ENCODE results near the gene ANKRD24.
A peak's percentile ranks its signal among the peaks of the same experiment; 100 is the strongest.

ANKRD24 gene

DNA sequence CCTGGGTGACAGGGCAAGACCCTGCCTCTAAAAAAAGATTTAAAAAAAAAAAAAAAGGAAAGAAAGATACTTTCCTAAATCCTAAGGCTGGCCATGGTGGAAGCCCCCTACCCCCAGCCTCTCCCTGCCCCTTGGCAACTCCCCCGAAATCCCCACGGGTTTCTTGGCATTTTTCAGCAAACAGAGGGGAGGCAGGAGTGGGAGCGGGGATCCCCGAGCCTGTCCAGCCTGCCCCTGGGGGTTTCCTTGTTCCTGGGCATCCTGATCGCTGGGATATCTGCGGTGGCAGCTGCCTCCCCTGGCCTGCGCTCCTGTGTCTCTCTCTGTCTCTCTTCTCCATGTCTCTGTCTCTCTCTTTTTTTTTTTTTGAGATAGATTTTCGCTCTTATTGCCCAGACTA lies 43.4 kb downstream of the ANKRD24 start (continued):
- TF ChIP-seq, protein P1, sequence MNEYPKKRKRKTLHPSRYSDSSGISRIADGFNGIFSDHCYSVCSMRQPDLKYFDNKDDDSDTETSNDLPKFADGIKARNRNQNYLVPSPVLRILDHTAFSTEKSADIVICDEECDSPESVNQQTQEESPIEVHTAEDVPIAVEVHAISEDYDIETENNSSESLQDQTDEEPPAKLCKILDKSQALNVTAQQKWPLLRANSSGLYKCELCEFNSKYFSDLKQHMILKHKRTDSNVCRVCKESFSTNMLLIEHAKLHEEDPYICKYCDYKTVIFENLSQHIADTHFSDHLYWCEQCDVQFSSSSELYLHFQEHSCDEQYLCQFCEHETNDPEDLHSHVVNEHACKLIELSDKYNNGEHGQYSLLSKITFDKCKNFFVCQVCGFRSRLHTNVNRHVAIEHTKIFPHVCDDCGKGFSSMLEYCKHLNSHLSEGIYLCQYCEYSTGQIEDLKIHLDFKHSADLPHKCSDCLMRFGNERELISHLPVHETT (tag by site-specific recombination; IDR thresholded peaks at IDR 0.05), result no peak
- TF ChIP-seq ZNF112 (tag by site-specific recombination; IDR thresholded peaks at IDR 0.05) (no peak), ZNF324 (tag by site-specific recombination; IDR thresholded peaks at IDR 0.05) (no peak), ZNF16 (tag by site-specific recombination; IDR thresholded peaks at IDR 0.05; ENCODE audit: low read depth) (no peak), ZFP69B (tag by site-specific recombination; IDR thresholded peaks at IDR 0.05) (no peak), MEIS1 (CRISPR knock-in tag; IDR thresholded peaks at IDR 0.05; ENCODE audit: borderline replicate concordance) (no peak), HOXD13 (CRISPR knock-in tag; IDR thresholded peaks at IDR 0.05; ENCODE audit: borderline replicate concordance) (no peak)
- TF ChIP-seq, protein P2, sequence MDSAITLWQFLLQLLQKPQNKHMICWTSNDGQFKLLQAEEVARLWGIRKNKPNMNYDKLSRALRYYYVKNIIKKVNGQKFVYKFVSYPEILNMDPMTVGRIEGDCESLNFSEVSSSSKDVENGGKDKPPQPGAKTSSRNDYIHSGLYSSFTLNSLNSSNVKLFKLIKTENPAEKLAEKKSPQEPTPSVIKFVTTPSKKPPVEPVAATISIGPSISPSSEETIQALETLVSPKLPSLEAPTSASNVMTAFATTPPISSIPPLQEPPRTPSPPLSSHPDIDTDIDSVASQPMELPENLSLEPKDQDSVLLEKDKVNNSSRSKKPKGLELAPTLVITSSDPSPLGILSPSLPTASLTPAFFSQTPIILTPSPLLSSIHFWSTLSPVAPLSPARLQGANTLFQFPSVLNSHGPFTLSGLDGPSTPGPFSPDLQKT (IDR thresholded peaks at IDR 0.05; ENCODE audit: borderline replicate concordance, low read depth, low read length), result no peak

DNA sequence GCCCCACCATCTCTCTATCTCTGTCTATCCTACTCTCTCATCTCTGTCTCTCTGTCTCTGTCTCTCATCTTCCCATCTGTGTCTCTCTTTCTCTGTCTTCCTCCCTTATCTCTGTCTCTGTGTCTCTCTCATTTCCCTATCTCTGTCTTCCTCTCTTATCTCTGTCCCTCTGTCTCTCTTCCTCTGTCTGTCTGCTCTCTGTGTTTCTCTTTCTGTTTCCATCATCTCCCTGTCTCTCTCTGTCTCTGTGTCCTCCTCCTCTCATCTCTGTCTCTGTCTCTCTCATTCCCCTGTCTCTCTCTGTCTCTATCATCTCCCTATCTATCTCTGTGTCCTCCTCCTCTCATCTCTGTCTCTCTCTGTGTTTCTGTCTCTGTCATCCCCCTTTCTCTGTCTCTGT lies 45.3 kb downstream of the ANKRD24 start:
- ChIA-PET POLR2A (no interaction called here), CTCF (no interaction called here)

More for the DNA sequence above, 45.3 kb downstream of the ANKRD24 start:
- Histone ChIP-seq H3K27ac (ENCODE audit: extremely low read depth, low read depth, low read length) (no peak overlapping the region), H3K4me1 (ENCODE audit: control insufficient read depth, insufficient read depth, low read length) (no peaks in the 10 kb centered on the region), H3K36me3 (ENCODE audit: control insufficient read depth in 2 of 2, insufficient read depth in 1 of 2, low read length in 2 of 2) (no peaks in the 10 kb centered on the region), H3K9me3 (ENCODE audit: control insufficient read depth, insufficient read depth, low read depth, low read length) (no peaks in the 10 kb centered on the region), H3K4me3 (ENCODE audit: low read depth, low read length) (no peak overlapping the region)
- TF ChIP-seq, protein P3, sequence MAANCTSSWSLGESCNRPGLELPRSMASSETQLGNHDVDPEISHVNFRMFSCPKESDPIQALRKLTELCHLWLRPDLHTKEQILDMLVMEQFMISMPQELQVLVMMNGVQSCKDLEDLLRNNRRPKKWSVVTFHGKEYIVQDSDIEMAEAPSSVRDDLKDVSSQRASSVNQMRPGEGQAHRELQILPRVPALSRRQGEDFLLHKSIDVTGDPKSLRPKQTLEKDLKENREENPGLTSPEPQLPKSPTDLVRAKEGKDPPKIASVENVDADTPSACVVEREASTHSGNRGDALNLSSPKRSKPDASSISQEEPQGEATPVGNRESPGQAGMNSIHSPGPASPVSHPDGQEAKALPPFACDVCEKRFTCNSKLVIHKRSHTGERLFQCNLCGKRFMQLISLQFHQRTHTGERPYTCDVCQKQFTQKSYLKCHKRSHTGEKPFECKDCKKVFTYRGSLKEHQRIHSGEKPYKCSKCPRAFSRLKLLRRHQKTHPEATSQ (tag by site-specific recombination; IDR thresholded peaks at IDR 0.05), result 0 out of 2 replicates have a peak, but pooled peaks have one; percentile 56
- no peak for TF ChIP-seq ZNF112 (tag by site-specific recombination; IDR thresholded peaks at IDR 0.05)
- peak; percentile 38 for TF ChIP-seq ZNF366 (tag by site-specific recombination; conservative IDR thresholded peaks at IDR 0.05)
- no peak for TF ChIP-seq ZNF274 (IDR thresholded peaks at IDR 0.05; ENCODE audit: low read length)
- peak; percentile 57; the same call in 1 of the 2 replicates for TF ChIP-seq ZNF274 (tag by site-specific recombination; IDR thresholded peaks at IDR 0.05; ENCODE audit: borderline replicate concordance)
- no peak for TF ChIP-seq ZNF221 (tag by site-specific recombination; IDR thresholded peaks at IDR 0.05; ENCODE audit: borderline replicate concordance)
- no peak for TF ChIP-seq SETDB1 (IDR thresholded peaks at IDR 0.05; ENCODE audit: insufficient read length, low read length)
- TF ChIP-seq, protein P4, sequence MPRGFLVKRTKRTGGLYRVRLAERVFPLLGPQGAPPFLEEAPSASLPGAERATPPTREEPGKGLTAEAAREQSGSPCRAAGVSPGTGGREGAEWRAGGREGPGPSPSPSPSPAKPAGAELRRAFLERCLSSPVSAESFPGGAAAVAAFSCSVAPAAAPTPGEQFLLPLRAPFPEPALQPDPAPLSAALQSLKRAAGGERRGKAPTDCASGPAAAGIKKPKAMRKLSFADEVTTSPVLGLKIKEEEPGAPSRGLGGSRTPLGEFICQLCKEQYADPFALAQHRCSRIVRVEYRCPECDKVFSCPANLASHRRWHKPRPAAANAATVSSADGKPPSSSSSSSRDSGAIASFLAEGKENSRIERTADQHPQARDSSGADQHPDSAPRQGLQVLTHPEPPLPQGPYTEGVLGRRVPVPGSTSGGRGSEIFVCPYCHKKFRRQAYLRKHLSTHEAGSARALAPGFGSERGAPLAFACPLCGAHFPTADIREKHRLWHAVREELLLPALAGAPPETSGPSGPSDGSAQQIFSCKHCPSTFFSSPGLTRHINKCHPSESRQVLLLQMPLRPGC (tag by site-specific recombination; IDR thresholded peaks at IDR 0.05), result 0 out of 2 replicates have a peak, but pooled peaks have one; percentile 24
- peak; percentile 32; the same call in 1 of the 2 replicates for TF ChIP-seq ZNF202 (tag by site-specific recombination; IDR thresholded peaks at IDR 0.05; ENCODE audit: borderline replicate concordance)
- TF ChIP-seq, protein P5, sequence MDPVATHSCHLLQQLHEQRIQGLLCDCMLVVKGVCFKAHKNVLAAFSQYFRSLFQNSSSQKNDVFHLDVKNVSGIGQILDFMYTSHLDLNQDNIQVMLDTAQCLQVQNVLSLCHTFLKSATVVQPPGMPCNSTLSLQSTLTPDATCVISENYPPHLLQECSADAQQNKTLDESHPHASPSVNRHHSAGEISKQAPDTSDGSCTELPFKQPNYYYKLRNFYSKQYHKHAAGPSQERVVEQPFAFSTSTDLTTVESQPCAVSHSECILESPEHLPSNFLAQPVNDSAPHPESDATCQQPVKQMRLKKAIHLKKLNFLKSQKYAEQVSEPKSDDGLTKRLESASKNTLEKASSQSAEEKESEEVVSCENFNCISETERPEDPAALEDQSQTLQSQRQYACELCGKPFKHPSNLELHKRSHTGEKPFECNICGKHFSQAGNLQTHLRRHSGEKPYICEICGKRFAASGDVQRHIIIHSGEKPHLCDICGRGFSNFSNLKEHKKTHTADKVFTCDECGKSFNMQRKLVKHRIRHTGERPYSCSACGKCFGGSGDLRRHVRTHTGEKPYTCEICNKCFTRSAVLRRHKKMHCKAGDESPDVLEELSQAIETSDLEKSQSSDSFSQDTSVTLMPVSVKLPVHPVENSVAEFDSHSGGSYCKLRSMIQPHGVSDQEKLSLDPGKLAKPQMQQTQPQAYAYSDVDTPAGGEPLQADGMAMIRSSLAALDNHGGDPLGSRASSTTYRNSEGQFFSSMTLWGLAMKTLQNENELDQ (tag by site-specific recombination; IDR thresholded peaks at IDR 0.05; ENCODE audit: low read depth), result no peak
- TF ChIP-seq, protein P1 (tag by site-specific recombination; IDR thresholded peaks at IDR 0.05), result no peak
- TF ChIP-seq ZNF560 (tag by site-specific recombination; IDR thresholded peaks at IDR 0.05; ENCODE audit: borderline replicate concordance), result no peak
- TF ChIP-seq ZNF175 (tag by site-specific recombination; IDR thresholded peaks at IDR 0.05), result 0 out of 2 replicates have a peak, but pooled peaks have one; percentile 72
- no peak for TF ChIP-seq OSR2 (tag by site-specific recombination; IDR thresholded peaks at IDR 0.05)
- TF ChIP-seq, protein P6, sequence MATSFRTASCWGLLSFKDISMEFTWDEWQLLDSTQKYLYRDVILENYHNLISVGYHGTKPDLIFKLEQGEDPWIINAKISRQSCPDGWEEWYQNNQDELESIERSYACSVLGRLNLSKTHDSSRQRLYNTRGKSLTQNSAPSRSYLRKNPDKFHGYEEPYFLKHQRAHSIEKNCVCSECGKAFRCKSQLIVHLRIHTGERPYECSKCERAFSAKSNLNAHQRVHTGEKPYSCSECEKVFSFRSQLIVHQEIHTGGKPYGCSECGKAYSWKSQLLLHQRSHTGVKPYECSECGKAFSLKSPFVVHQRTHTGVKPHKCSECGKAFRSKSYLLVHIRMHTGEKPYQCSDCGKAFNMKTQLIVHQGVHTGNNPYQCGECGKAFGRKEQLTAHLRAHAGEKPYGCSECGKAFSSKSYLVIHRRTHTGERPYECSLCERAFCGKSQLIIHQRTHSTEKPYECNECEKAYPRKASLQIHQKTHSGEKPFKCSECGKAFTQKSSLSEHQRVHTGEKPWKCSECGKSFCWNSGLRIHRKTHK (tag by site-specific recombination; IDR thresholded peaks at IDR 0.05), result no peak
- no peak for TF ChIP-seq ZBTB1 (tag by site-specific recombination; IDR thresholded peaks at IDR 0.05)
- no peak for TF ChIP-seq ZEB2 (tag by site-specific recombination; IDR thresholded peaks at IDR 0.05)
